Subcutaneous abdominal adipose tissue (tissue), 5 donors: Measurements from ENCODE around the gene ITGA2B.
A peak's percentile ranks its signal among the peaks of the same experiment; 100 is the strongest.

Experiments used
- H3K27ac ChIP-seq: one replicate; pipeline ENCODE4 v1.7.0; 2013; ENCODE audit warnings: low read depth, mild to moderate bottlenecking, inconsistent platforms, low read length, moderate library complexity
- H3K27me3 ChIP-seq, 5 donors: one replicate each; pipeline ENCODE4 v1.7.0; 2013; ENCODE audit warnings: low read length in 5 of 5, inconsistent platforms in 1 of 5; ENCODE audit not compliant: control insufficient read depth in 5 of 5, insufficient read depth in 4 of 5
- H3K36me3 ChIP-seq, 5 donors: one replicate each; pipeline ENCODE4 v1.7.0; 2013; ENCODE audit warnings: low read length in 5 of 5; ENCODE audit not compliant: control insufficient read depth in 5 of 5, insufficient read depth in 5 of 5
- H3K4me1 ChIP-seq, 5 donors: one replicate each; pipeline ENCODE4 v1.7.0; 2013; ENCODE audit warnings: low read length in 5 of 5, mild to moderate bottlenecking in 3 of 5, moderate library complexity in 1 of 5; ENCODE audit not compliant: control insufficient read depth in 5 of 5, insufficient read depth in 5 of 5
- H3K4me3 ChIP-seq, 5 donors: one replicate each; pipeline ENCODE4 v1.7.0; 2013; ENCODE audit warnings: low read length in 5 of 5, low read depth in 1 of 5
- H3K9ac ChIP-seq, 5 donors: one replicate each; pipeline ENCODE4 v1.7.0; 2013; ENCODE audit warnings: low read length in 5 of 5, mild to moderate bottlenecking in 4 of 5, moderate library complexity in 3 of 5
- H3K9me3 ChIP-seq, 5 donors: one replicate each; pipeline ENCODE4 v1.7.0; 2013; ENCODE audit warnings: low read length in 5 of 5; ENCODE audit not compliant: control insufficient read depth in 5 of 5
- donor health status: healthy.
- donor health status: healthy.
- donor health status: healthy.
- donor health status: healthy.
- donor health status: healthy.

The ITGA2B gene

GRCh38 chr17:44353672-44354331 lies 35.6 kb downstream of the ITGA2B start:
- no peak overlapping the region for H3K27ac ChIP-seq
- H3K4me1 ChIP-seq: peaks cover 0 to 7% (median 4%) of the 10 kb centered on the region in 5 donors
- H3K9ac ChIP-seq: no peak overlapping the region
- peaks cover 0 to 45% (median 43%) of the 10 kb centered on the region in 5 donors for H3K36me3 ChIP-seq
- no peaks in the 10 kb centered on the region for H3K9me3 ChIP-seq
- no peaks in the 10 kb centered on the region for H3K27me3 ChIP-seq
- H3K4me3 ChIP-seq: peak overlapping the region in 3 of 5 donors; percentile 22 to 52 (median 31)

DNA sequence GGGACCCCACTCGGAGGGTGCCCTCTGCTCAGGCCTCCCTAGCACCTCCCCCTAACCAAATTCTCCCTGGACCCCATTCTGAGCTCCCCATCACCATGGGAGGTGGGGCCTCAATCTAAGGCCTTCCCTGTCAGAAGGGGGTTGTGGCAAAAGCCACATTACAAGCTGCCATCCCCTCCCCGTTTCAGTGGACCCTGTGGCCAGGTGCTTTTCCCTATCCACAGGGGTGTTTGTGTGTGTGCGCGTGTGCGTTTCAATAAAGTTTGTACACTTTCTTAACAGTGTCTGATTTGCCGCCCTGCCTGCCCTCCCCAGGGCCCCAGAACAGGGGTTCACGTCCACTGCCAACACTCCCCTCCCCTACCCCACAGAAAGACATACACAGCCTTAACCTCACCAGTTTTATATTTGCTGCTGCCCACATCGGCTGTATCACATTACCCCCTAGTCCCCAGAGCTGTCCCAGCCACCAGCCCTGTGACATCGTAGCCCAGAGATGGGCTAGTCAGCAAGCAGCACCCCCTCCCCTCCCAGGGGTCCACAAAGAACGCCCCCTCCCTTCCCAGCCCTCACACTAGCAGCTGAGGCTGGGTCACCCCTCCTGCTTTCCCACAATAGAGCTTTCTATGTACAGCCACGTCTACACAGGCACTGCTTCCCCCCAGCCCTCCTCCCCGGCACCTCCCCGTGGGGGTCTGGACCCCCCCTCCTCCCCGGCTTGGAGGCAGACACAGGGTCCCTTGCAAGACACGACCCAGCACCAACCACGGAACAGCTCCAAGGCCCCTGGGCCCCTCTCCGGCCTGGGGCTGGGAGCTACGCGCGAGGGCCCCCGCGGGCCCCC lies 36.4 kb downstream of the ITGA2B start:
- Histone ChIP-seq H3K4me1 (peaks cover 0 to 12% (median 10%) of the 10 kb centered on the region in 5 donors), H3K4me3 (peak overlapping the region in 2 of 5 donors; percentile 11 to 52), H3K27me3 (no peaks in the 10 kb centered on the region), H3K9me3 (no peaks in the 10 kb centered on the region), H3K27ac (no peak overlapping the region), H3K9ac (no peak overlapping the region), H3K36me3 (peaks cover 0 to 50% (median 46%) of the 10 kb centered on the region in 5 donors)

- Histone ChIP-seq H3K36me3 (peaks cover 0 to 50% (median 46%) of the 10 kb centered on the region in 5 donors), H3K4me3 (no peak overlapping the region), H3K9ac (no peak overlapping the region), H3K27me3 (no peaks in the 10 kb centered on the region), H3K4me1 (peaks cover 0 to 12% (median 10%) of the 10 kb centered on the region in 5 donors), H3K27ac (no peak overlapping the region), H3K9me3 (no peaks in the 10 kb centered on the region)
These were observed 37.3 kb downstream of the ITGA2B start for GRCh38 chr17:44351961-44352827.

DNA sequence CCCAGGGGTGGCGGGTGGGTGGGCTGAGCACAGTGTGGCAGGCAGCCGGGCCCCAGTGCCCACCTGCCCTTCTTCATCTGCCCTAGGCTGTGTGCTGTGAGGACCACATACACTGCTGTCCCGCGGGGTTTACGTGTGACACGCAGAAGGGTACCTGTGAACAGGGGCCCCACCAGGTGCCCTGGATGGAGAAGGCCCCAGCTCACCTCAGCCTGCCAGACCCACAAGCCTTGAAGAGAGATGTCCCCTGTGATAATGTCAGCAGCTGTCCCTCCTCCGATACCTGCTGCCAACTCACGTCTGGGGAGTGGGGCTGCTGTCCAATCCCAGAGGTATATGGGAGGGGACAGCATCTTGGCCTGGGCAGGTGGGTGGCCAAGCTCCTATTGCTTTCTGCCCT lies 38.0 kb downstream of the ITGA2B start:
- Histone ChIP-seq H3K27ac (no peak overlapping the region), H3K36me3 (peaks cover 0 to 50% (median 46%) of the 10 kb centered on the region in 5 donors)

DNA sequence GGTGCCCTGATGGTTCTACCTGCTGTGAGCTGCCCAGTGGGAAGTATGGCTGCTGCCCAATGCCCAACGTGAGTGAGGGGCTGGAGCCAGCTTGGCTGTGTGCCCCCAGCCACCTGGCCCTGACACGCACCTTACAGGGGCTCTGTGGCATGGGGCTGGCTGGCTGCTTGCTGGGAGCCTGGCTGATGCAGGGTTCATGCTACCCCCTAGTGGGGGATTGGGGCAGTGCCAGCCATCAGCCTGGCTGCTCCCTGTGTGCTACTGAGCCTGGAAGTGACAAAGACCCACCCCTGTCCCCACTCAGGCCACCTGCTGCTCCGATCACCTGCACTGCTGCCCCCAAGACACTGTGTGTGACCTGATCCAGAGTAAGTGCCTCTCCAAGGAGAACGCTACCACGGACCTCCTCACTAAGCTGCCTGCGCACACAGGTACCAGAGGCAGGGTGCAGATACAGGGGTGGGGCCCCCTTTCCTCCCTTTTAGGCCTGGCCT lies 38.7 kb downstream of the ITGA2B start:
- Histone ChIP-seq H3K36me3 (peaks cover 0 to 50% (median 46%) of the 10 kb centered on the region in 5 donors), H3K4me1 (peaks cover 4 to 19% (median 18%) of the 10 kb centered on the region in 5 donors), H3K9ac (no peak overlapping the region), H3K27ac (no peak overlapping the region), H3K9me3 (no peaks in the 10 kb centered on the region), H3K27me3 (no peaks in the 10 kb centered on the region), H3K4me3 (no peak overlapping the region)

More for the DNA sequence above, 38.0 kb downstream of the ITGA2B start:
- Histone ChIP-seq H3K4me3 (no peak overlapping the region), H3K27me3 (no peaks in the 10 kb centered on the region), H3K9ac (no peak overlapping the region), H3K9me3 (no peaks in the 10 kb centered on the region), H3K4me1 (peaks cover 0 to 12% (median 11%) of the 10 kb centered on the region in 5 donors)

GRCh38 chr17:44349553-44350070 lies 39.8 kb downstream of the ITGA2B start:
- peaks cover 0 to 50% (median 46%) of the 10 kb centered on the region in 5 donors for H3K36me3 ChIP-seq
- no peaks in the 10 kb centered on the region for H3K9me3 ChIP-seq
- peaks cover 4 to 30% (median 27%) of the 10 kb centered on the region in 5 donors for H3K4me1 ChIP-seq
- H3K4me3 ChIP-seq: no peak overlapping the region
- H3K9ac ChIP-seq: no peak overlapping the region
- H3K27me3 ChIP-seq: no peaks in the 10 kb centered on the region
- no peak overlapping the region for H3K27ac ChIP-seq

- H3K36me3 ChIP-seq: peaks cover 0 to 50% (median 46%) of the 10 kb centered on the region in 5 donors
- H3K4me3 ChIP-seq: no peak overlapping the region
- peaks cover 4 to 36% (median 29%) of the 10 kb centered on the region in 5 donors for H3K4me1 ChIP-seq
- no peaks in the 10 kb centered on the region for H3K27me3 ChIP-seq
- H3K27ac ChIP-seq: no peak overlapping the region
- H3K9ac ChIP-seq: no peak overlapping the region
- H3K9me3 ChIP-seq: no peaks in the 10 kb centered on the region
These were observed 40.5 kb downstream of the ITGA2B start for GRCh38 chr17:44348988-44349364.

- Histone ChIP-seq H3K4me1 (peaks cover 4 to 36% (median 29%) of the 10 kb centered on the region in 5 donors), H3K9ac (no peak overlapping the region), H3K36me3 (peaks cover 0 to 50% (median 46%) of the 10 kb centered on the region in 5 donors), H3K27ac (no peak overlapping the region), H3K9me3 (no peaks in the 10 kb centered on the region), H3K4me3 (no peak overlapping the region), H3K27me3 (no peaks in the 10 kb centered on the region)
These were observed 41.0 kb downstream of the ITGA2B start for GRCh38 chr17:44348234-44348987.
